HepG2 (cell line): ENCODE results near the gene PRSS12. TPM values are rescaled to one million over a fixed set of nuclear protein-coding genes. Genes with fewer than 3 reads are reported as not detected.

ENCODE experiments used
- ATAC-seq: fragments of 200-7000 bp; cut with Tn5 transposase; 3 replicates; pipeline ENCODE4 v1.9.1; 2020; ENCODE audit warnings: mild to moderate bottlenecking, moderate library complexity
- BruUV-seq: library from RNA; stranded (reverse); fragments of 400-500 nt; replicated peaks from 2 replicates; lab custom pipeline; 2021; lab: Mats Ljungman, UMichigan
- CTCF ChIA-PET: fragments of 300-600 bp; formaldehyde crosslinking; extraction: SDS; loops from one replicate; lab custom pipeline; 2021; ENCODE audit warnings: low total read pairs, inconsistent platforms, low intra/inter-chr PET ratio; lab: Yijun Ruan, JAX
- POLR2A ChIA-PET: fragments of 350-600 bp; sonication (Branson Sonifier 250); formaldehyde crosslinking; loops from one replicate; lab custom pipeline; 2020; ENCODE audit warnings: antibody characterized with exemption, inconsistent platforms; lab: Yijun Ruan, JAX
- DNase-seq: peaks from one replicate; pipeline ENCODE4 v3.0.0-alpha.2; 2015; ENCODE audit warnings: low spot score
- FAIRE-seq: peaks from 3 replicates; lab custom pipeline; 2011; peaks lifted over from hg19 to GRCh38; lab: Jason Lieb, UNC
- H2AFZ ChIP-seq: one replicate; pipeline ENCODE4 v1.6.1; 2011; ENCODE audit warnings: low read length, inconsistent platforms
- H3K27ac ChIP-seq: fragments of 300-600 bp; 3 replicates; pipeline ENCODE4 v1.8.0; 2011; ENCODE audit warnings: mixed run types, mild to moderate bottlenecking, mixed read lengths, low read length, inconsistent platforms; ENCODE audit not compliant: insufficient read depth; ENCODE audit errors: extremely low read length
- H3K27me3 ChIP-seq, 2 experiments: fragments of 200-600 bp in 1 of 2; 2 replicates in 1 of 2; 3 replicates in 1 of 2; pipeline versions ENCODE4 v1.6.0 to v1.8.0; 2011; ENCODE audit warnings: low read length in 2 of 2, mild to moderate bottlenecking in 2 of 2, moderate library complexity in 2 of 2, inconsistent platforms in 1 of 2; ENCODE audit not compliant: insufficient read depth in 2 of 2, control insufficient read depth in 1 of 2
- H3K36me3 ChIP-seq, 2 experiments: fragments of 200-600 bp in 1 of 2; replicated peaks in 1 of 2; 2 replicates in 1 of 2; 3 replicates in 1 of 2; pipeline versions ENCODE4 v1.5.1 to v1.8.0; 2011; ENCODE audit warnings: low read length in 2 of 2, inconsistent platforms in 1 of 2; ENCODE audit not compliant: insufficient read depth in 2 of 2, control insufficient read depth in 1 of 2
- H3K4me1 ChIP-seq: 2 replicates; pipeline ENCODE4 v1.5.1; 2012; ENCODE audit warnings: low read length, inconsistent platforms; ENCODE audit not compliant: insufficient read depth
- H3K4me2 ChIP-seq: 2 replicates; pipeline ENCODE4 v1.6.0; 2011; ENCODE audit warnings: low read depth, low read length, inconsistent platforms
- H3K4me3 ChIP-seq, 3 experiments: fragments of 200-600 bp in 1 of 3; sonication (generic), shearing (Covaris generic) in 1 of 3; replicated peaks in 1 of 3; 2 replicates each; pipeline ENCODE4 v1.5.1; 2011 to 2016; ENCODE audit warnings: low read length in 3 of 3, inconsistent platforms in 2 of 3, low read depth in 2 of 3, mild to moderate bottlenecking in 2 of 3, control low read depth in 1 of 3, mixed read lengths in 1 of 3; ENCODE audit not compliant: insufficient read depth in 1 of 3
- H3K79me2 ChIP-seq: one replicate; pipeline ENCODE4 v1.6.1; 2011; ENCODE audit warnings: low read length, inconsistent platforms; ENCODE audit not compliant: insufficient read depth
- H3K9ac ChIP-seq: 2 replicates; pipeline ENCODE4 v1.6.0; 2011; ENCODE audit warnings: mild to moderate bottlenecking, low read depth, low read length, inconsistent platforms; ENCODE audit not compliant: insufficient read depth
- H3K9me3 ChIP-seq: 2 replicates; pipeline ENCODE4 v1.5.1; 2012; ENCODE audit warnings: mild to moderate bottlenecking, low read length
- H4K20me1 ChIP-seq: 2 replicates; pipeline ENCODE4 v1.6.0; 2011; ENCODE audit warnings: inconsistent platforms, mild to moderate bottlenecking, low read length, moderate library complexity; ENCODE audit not compliant: insufficient read depth
- AKAP8 ChIP-seq: sonication (generic); formaldehyde crosslinking; IDR thresholded peaks from 2 replicates; pipeline ENCODE4 v1.5.1; 2020; ENCODE audit warnings: mild to moderate bottlenecking, missing genetic modification reagents
- DNMT3B ChIP-seq: conservative IDR thresholded peaks from 2 replicates; pipeline ENCODE4 v1.6.1; 2016; ENCODE audit warnings: missing biosample characterization, control low read depth
- ELF4 ChIP-seq: sonication (generic); formaldehyde crosslinking; IDR thresholded peaks from 2 replicates; pipeline ENCODE4 v1.5.0; 2020; ENCODE audit warnings: missing genetic modification reagents, mild to moderate bottlenecking, moderate library complexity, borderline replicate concordance
- GRHL1 ChIP-seq: sonication (generic); formaldehyde crosslinking; conservative IDR thresholded peaks from 2 replicates; pipeline ENCODE4 v1.8.0; 2022; ENCODE audit warnings: missing genetic modification reagents
- HNF4G ChIP-seq, 2 experiments: sonication (generic) in 1 of 2; formaldehyde crosslinking in 1 of 2; IDR thresholded peaks; 2 replicates each; pipeline versions ENCODE4 v1.4.0 to v1.6.1; 2011 to 2020; ENCODE audit warnings: borderline replicate concordance in 2 of 2, low read depth in 2 of 2, mild to moderate bottlenecking in 2 of 2, low read length in 1 of 2, missing genetic modification reagents in 1 of 2, moderate library complexity in 1 of 2
- HNRNPL ChIP-seq: fragments of 200-400 bp; formaldehyde crosslinking; IDR thresholded peaks from 2 replicates; pipeline ENCODE4 v1.6.1; 2017; ENCODE audit warnings: mild to moderate bottlenecking, low read depth, low read length
- HOXA9 ChIP-seq: sonication (generic); formaldehyde crosslinking; IDR thresholded peaks from 2 replicates; pipeline ENCODE4 v1.8.1; 2022; ENCODE audit warnings: missing genetic modification reagents, mild to moderate bottlenecking, moderate library complexity, borderline replicate concordance
- LRRFIP1 ChIP-seq: sonication (generic); formaldehyde crosslinking; conservative IDR thresholded peaks from 2 replicates; pipeline ENCODE4 v1.4.0; 2020; ENCODE audit warnings: missing genetic modification reagents
- NFIB ChIP-seq: sonication (generic); formaldehyde crosslinking; IDR thresholded peaks from 2 replicates; pipeline ENCODE4 v1.9.0; 2021; ENCODE audit warnings: missing genetic modification reagents, mild to moderate bottlenecking, borderline replicate concordance
- POGK ChIP-seq: sonication (generic); formaldehyde crosslinking; conservative IDR thresholded peaks from 2 replicates; pipeline ENCODE4 v1.8.0; 2022; ENCODE audit warnings: mild to moderate bottlenecking, moderate library complexity, missing genetic modification reagents
- PREB ChIP-seq: sonication (generic); formaldehyde crosslinking; IDR thresholded peaks from 2 replicates; pipeline ENCODE4 v1.4.0; 2020; ENCODE audit warnings: missing genetic modification reagents
- SIX4 ChIP-seq: sonication (generic); formaldehyde crosslinking; IDR thresholded peaks from 2 replicates; pipeline ENCODE4 v1.4.0; 2020; ENCODE audit warnings: missing genetic modification reagents
- SP4 ChIP-seq: sonication (generic); formaldehyde crosslinking; IDR thresholded peaks from 2 replicates; pipeline ENCODE4 v1.8.1; 2023; ENCODE audit warnings: mild to moderate bottlenecking, missing genetic modification reagents
- YEATS2 ChIP-seq: sonication (generic); formaldehyde crosslinking; IDR thresholded peaks from 2 replicates; pipeline ENCODE4 v1.4.0; 2020; ENCODE audit warnings: missing genetic modification reagents, borderline replicate concordance
- ZFP37 ChIP-seq: sonication (generic); formaldehyde crosslinking; IDR thresholded peaks from 2 replicates; pipeline ENCODE4 v1.4.0; 2020; ENCODE audit warnings: missing genetic modification reagents, borderline replicate concordance
- ZNF780A ChIP-seq: sonication (generic); formaldehyde crosslinking; IDR thresholded peaks from 2 replicates; pipeline ENCODE4 v1.8.0; 2022; ENCODE audit warnings: mild to moderate bottlenecking, missing genetic modification reagents, moderate library complexity
- WGBS: methylation state at CpG from one replicate; pipeline ENCODE4 v1.1.6; 2017; ENCODE audit warnings: low lambda C conversion rate; 5-methylcytosine and 5-hydroxymethylcytosine counted together
- in situ Hi-C: cut with HindIII; loops from 2 replicates; pipeline ENCODE4 v1.10.0; 2017; ENCODE audit warnings: low pct_unique_long_range_greater_than_20kb; ENCODE audit not compliant: extremely low pct_ligation_motif_present
- intact Hi-C: fragments of 100-400 bp; cut with micrococcal nuclease; formaldehyde crosslinking; loops from one replicate; pipeline ENCODE4 v1.10.0; 2022; ENCODE audit not compliant: unreplicated experiment
- polyA plus RNA-seq, 8 experiments: library from polyadenylated mRNA; depleted of rRNA in 3 of 8; stranded (reverse) in 7 of 8; unstranded in 1 of 8; fragments of >200 nt; fragmentation: Illumina TruSeq in 4 of 8; extraction: Trizol in 4 of 8; gene quantifications; 2 replicates each; pipeline versions ENCODE4 v1.2.1 to v1.2.3, GENCODE V29; 2011 to 2016; ENCODE audit warnings: low read depth in 4 of 8, missing spikeins in 1 of 8, mixed read lengths in 1 of 8; ENCODE audit not compliant: insufficient read depth in 1 of 8
- total RNA-seq, 5 experiments: library from RNA; depleted of rRNA; stranded (reverse); fragments of >200 nt; fragmentation: Illumina TruSeq; extraction: Trizol; gene quantifications; 2 replicates each; pipeline ENCODE4 v1.2.3, GENCODE V29; 2016; ENCODE audit warnings: low read depth in 1 of 5

The PRSS12 gene
- total and polyA plus RNA-seq, 2 of the 13 experiments (the other 11 are each of a cell fraction or from before 2014, with no cell fraction given), result 0.02 TPM; not detected in 1

DNA sequence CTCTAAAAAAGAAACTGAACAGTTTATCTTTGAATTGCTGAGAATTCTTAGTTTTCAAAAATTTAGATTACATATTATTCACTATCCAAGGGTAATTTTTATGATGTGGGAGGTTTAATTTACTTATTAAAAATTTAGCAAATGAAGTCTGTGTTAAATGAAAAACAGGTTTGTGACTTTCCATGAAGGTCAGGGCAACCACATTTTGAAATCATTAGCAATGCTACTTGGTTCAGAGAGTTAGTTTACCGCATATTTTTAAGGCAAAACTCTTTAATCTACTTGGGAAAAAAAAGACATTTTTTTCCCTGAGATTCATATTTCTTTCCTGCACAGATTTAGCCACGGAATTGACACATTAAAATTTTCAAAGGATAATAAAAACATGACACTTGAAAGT is 37.3 kb upstream of the PRSS12 start (continued):
- TF ChIP-seq POGK (no peak), ELF4 (CRISPR knock-in tag) (no peak)

DNA sequence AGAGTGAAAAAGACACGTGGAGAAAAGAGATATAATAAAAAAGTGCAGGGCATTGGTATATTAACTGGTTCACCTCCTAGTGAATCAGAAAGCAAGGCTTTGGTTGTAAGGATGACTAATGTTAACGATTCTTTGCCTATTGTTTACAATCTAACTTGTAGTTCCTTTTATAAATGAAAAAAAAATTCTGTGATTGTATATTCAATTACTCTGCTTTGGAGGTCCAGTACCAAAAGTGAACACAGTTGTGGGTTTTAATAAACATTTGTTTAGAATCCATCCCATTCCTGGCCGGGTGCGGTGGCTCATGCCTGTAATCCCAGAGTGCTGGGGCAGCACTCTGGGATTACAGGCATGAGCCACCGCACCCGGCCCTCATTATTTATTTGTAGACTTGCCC is 36.9 kb upstream of the PRSS12 start:
- Histone ChIP-seq H3K27ac (no peak overlapping the region), H3K4me2 (no peak overlapping the region), H3K9me3 (no peaks in the 10 kb centered on the region), H4K20me1 (no peaks in the 10 kb centered on the region), H3K36me3 (no peaks in the 10 kb centered on the region), H3K79me2 (no peaks in the 10 kb centered on the region), H3K4me1 (no peaks in the 10 kb centered on the region), H3K27me3 (no peaks in the 10 kb centered on the region), H2AFZ (no peak overlapping the region), H3K9ac (no peak overlapping the region), H3K4me3 (no peak overlapping the region)
- in situ Hi-C loops (no loop called here), intact Hi-C loops (no loop called here)
- 18% methylated on average over 6 of the region's 6 CpGs for WGBS
- DNase-seq (no peak), ATAC-seq (no peak), FAIRE-seq (no peak)
- ChIA-PET POLR2A (no interaction called here), CTCF (no interaction called here)
- no TSS peak for BruUV-seq
- no peak for TF ChIP-seq ZNF780A (CRISPR knock-in tag)
- TF ChIP-seq SP4, result no peak
- TF ChIP-seq AKAP8 (CRISPR knock-in tag), result no peak
- TF ChIP-seq SIX4, result no peak
- TF ChIP-seq YEATS2 (CRISPR knock-in tag), result no peak
- TF ChIP-seq PREB (CRISPR knock-in tag), result no peak
- no peak for TF ChIP-seq GRHL1 (CRISPR knock-in tag)
- no peak for TF ChIP-seq NFIB (CRISPR knock-in tag)
- no peak for TF ChIP-seq HNF4G (IDR thresholded peaks at IDR 0.05; ENCODE audit: borderline replicate concordance, low read depth, low read length)
- TF ChIP-seq HNF4G (CRISPR knock-in tag; IDR thresholded peaks at IDR 0.05; ENCODE audit: borderline replicate concordance, low read depth), result no peak
- TF ChIP-seq HNRNPL, result no peak
- no peak for TF ChIP-seq LRRFIP1
- TF ChIP-seq ZFP37 (CRISPR knock-in tag), result no peak
- no peak for TF ChIP-seq HOXA9 (CRISPR knock-in tag)
- TF ChIP-seq DNMT3B (CRISPR knock-in tag), result no peak
